HS-5 (cell line): Measurements from ENCODE around the gene TEDC1.

Experiments used
- DNase-seq: peaks from one replicate; pipeline ENCODE4 v3.0.0-alpha.2; 2012; ENCODE audit warnings: low read depth

TEDC1 gene

DNA sequence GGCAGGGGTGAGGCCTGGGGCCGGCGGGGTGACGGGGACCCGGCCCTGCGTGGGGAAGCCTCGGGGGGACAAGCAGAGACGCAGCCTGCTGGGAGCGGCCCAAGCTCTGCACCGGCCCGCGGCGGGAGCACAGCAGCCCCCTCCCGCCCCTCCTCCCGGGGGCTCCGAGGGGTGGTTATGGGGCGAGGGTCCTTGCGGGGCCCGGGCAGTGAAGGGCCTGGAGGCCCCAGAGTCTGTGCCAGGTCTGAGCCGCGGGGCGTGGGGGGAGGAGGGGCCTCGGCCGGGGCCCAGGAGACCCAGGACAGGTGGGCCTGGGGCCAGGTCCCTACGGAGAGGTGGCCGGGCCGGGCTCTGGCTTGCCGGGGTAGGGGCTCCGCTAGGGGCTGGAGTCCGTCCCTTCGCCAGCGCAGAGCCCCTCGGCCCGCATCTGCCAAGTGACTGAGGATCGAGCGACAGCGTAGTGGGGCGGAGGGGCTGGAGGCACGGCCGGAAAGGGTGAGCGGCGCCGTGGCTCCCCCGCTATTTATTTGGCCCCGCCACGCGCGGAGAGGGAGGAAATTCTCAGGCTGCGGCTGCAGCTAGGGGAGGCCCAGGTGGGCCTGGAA is 35.8 kb downstream of the TEDC1 start:
- DNase-seq: no peak

DNA sequence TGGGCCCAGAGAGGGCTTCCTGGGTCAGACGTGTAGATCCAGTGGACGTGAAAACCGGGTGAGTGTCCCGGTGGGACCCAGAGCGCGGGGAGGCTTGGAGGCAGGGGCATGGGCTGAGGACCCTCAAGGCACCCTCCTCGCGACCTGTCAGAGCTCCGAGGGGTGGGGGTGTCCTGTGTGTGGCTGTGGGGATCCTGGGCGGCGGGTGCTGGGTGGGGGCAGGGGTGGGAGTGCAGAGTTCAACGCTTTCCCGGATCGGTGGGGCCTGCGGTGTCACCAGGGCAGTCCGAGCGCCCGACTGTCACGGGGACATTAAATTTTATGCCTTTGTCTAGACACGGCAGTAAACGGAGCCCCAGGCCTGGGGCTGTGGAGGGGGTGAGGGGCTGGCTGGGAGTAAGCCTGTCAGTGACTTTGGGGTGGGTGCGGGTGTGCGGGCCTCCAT is 36.4 kb downstream of the TEDC1 start:
- DNase-seq: no peak

DNA sequence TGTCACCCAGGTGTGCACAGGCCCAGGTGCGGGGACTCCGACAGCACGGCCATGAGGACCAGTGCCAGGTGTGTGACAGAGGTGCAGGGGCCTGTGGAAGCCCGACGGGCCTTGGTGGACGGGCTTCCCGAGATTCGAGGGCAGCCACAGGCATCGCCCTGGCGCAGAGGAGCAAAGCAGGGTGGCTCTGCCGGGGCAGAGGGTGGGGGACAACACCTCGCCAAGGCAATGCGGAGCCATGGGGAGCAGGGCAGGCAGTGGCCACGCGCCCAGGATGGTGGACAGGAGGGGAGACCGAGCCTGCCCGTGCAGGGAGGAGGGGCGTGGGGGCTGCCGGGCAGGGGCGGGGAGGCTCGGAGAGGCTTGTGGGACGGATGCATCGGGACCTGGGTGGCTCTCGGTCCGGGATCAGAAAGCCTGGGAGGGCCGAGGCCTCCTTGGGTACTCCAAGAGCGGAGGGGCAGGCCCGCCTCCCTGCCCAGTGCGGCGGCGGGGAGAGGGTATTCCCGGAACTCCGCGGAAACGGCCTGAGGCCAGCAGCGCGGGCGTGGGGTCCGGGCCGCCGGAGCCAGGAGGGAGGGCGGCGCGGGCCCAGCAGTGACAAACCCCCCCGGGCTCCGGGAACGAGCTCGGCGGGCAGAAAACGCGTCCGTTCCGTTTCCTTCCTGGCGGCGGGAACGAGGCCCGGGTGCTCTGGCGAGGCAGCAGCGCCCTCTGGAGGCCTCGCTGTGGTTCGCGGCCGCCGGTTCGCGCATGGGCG is 37.0 kb downstream of the TEDC1 start:
- peak; percentile 16 for DNase-seq

GRCh38 chr14:105528586-105529318 is 37.7 kb downstream of the TEDC1 start:
- no peak for DNase-seq

DNA sequence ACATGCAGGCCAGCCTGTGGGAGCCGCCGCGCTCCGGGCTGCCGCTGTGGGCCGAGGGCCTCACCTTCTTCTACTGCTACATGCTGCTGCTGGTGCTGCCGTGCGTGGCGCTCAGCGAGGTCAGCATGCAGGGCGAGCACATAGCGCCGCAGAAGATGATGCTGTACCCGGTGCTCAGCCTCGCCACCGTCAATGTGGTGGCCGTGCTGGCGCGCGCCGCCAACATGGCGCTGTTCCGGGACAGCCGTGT is 38.2 kb downstream of the TEDC1 start:
- DNase-seq: no peak

DNA sequence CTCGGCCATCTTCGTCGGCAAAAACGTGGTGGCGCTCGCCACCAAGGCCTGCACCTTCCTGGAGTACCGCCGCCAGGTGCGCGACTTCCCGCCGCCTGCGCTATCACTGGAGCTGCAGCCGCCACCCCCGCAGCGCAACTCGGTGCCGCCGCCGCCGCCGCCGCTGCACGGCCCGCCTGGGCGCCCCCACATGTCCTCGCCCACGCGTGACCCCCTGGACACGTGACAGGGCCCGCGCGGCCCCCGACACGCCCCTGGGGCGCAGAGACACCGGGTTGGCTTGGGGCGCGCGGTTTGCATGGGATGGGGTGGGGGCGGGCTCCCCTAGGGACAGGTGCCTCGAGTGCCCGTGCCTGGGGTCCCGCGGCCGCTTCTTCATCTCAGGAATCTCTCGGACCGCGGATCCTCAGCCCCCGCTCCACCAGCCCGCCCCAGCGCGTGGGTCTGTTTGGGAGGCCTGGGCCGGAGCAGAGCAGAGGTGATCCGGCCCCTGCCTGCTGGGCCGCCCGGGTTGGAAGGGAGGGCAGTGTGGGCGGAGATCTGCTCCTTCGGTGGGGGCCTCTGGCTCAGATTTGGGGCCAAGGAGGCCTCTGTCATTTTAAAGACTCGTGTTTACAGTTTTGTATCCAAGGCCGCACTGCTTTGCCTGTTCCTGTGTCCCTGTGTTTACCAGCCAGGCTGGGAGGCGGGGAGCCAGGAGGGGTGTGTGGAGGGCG is 38.7 kb downstream of the TEDC1 start:
- DNase-seq: no peak

DNA sequence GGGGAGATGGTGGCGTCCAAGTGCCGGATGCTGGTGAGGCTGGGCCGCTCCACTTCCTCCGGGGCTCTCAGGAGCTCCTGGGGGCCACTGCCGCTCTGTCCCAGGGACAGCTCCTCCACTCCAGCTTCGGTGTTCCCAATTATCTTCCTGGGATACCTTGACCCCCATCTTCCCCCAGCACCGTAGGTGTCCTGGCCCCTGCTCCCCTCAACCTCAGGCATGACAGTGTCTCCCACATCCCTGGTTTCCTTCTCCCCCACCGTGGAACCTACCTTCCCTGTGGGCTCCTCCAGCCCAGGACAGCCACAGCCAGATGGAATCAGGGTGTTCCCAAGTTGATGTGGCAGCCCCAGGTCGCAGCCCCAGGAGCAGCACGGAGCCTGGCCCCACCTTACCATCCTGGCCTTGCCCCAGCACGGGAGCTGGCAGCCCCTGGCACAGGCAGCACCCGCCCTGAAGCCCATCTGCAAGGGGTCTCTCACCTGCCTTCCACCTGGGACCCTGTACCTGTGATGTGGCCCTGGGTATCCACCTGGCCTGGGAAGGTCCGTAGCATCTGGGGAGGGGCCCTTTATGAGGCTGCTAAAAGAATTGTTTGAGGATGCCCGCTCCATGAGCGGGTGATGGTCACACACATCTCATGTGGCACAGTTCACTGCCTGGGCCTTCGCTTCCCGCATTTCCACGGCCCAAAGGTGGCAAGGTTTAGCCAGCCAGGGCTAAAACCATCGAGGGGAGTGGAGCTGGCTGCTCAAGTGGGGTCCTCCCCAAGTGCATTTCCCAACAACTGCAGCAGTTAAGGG is 39.4 kb downstream of the TEDC1 start:
- no peak for DNase-seq

- no peak for DNase-seq
Observed at GRCh38 chr14:105531088-105531893, 40.2 kb downstream of the TEDC1 start.

DNA sequence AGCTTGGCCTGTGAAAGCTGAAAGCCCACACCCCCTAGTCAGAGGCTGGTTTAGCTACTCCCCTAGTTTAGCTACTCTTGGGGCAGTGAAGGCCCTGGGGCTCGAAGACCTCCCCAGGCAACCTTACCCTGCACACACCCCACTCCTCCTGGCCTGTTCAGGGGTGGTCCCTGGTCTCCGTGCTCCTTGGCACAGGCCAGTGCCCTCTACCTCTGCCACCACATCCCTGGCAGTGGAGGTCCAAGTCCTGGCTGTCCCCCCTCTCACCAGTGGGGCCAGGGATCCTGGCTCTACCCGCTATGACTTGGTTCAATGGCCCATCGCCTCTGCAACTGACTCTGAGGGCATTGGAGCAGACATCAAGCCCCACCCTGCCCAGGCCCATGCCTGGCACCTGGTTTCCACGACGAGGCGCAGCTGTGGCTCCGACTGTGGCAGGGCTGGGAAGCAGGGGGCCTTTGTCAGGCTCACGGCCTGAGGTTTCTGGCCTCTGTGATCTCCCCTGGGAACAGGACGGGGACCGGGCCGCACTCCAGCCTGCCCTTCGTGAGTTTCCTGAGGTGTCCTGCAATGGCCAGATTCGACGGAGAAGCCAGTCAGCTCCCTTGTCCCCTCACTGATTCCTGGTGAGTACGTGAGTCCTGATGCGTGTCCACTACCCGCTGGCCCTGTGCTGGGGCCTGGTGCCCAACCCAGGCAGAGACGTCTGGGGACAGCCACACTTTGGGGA is 41.0 kb downstream of the TEDC1 start:
- DNase-seq: no peak

DNA sequence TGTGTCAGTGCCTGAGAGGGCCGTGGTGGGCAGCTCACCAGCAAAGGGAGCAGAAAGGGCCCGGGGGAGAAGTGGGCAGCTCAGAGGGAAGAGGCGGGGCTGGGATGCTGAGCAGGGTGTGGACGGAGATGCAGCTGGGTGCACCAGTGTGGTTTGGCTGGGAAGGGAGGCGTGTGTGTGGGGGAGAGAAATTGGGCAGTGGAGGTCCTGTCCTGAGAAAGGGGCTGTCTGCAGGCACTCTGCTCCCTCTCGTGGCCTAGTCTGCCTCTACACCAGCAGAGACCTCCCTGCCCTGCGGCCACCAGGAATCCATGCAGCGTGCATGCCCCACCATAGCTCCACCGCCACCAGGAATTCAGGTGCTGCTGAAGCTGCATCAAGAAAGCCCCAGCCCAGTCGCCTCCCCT is 41.7 kb downstream of the TEDC1 start:
- no peak for DNase-seq

DNA sequence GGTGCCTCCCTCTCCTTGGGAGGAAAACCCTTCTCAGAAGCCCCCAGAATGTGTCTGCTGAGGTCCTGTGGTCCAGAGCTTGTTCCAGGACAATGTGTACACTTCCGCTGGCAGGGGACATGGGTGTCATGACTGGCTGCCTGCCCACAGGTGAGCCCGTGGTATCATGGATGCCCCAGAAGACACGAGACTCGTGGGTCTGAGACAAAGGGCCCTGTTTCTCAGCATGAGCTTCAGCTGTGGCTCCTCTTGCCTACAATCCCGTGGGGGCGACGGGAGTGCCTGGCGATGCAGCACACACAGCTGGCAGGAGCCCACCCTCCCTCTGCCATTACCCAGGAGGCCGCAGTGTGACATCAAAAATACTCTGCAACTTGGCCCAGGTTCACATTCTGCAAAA is 42.3 kb downstream of the TEDC1 start:
- no peak for DNase-seq

- DNase-seq: no peak
Observed at GRCh38 chr14:105533811-105534498, 42.9 kb downstream of the TEDC1 start.

DNA sequence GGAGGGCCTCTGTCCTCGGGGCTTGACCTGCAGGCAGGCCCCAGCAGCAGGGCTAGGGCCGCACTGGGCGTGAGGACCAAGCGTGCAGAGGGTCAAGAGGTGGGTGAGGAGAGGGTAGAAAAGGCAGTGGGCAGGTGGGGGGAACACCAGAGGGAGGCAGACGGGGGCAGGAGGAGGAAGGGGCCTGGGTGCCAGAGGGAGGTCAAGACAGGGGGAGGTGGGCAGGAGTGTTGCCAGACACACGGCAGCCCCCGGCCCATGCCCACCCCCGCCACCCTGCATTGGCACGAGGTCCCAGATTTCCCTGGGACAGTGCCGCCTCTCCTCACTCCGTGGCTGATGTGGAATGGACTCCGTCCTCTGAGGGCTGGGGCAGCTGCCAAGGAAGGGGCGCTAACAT is 43.5 kb downstream of the TEDC1 start:
- DNase-seq: no peak

GRCh38 chr14:105536051-105536450 is 45.0 kb downstream of the TEDC1 start:
- DNase-seq: no peak

- no peak for DNase-seq
Observed at GRCh38 chr14:105536691-105537579, 45.9 kb downstream of the TEDC1 start.

- DNase-seq: no peak
Observed at GRCh38 chr14:105537580-105538474, 46.8 kb downstream of the TEDC1 start.

DNA sequence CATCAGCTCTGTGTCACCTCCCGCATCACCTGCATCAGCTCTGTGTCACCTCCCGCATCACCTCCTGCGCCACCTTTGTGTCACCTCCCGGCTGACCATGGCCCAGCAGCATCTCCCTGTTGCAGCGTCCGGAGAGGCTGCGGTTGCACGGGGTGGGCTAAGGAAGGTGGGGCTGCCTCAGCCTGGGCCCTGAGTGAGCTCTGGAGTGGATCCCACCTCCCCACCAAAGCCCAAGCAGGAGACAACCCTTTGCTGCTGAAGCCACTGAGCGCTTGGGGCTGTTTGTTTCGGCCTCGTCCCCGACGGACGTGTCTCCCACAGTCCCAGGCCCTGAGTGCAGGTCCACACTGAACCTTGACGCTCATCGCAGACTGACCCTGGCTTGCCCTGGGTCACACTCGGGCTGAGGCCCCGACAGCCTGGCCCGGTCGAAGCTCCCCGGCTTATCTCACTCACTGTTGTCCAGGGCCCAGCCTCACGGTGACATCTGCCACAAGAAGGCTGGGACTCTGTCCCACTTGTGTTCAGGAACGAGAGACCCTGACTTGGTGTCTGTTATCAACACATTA is 47.5 kb downstream of the TEDC1 start:
- DNase-seq: no peak
